Epidermal melanocyte (primary cell): ENCODE measurements around the gene MEGF8.

Source experiments
- DNase-seq: peaks from one replicate; pipeline ENCODE4 v3.0.0; 2011; ENCODE audit warnings: low spot score; ENCODE audit not compliant: insufficient read length

The MEGF8 gene

DNA sequence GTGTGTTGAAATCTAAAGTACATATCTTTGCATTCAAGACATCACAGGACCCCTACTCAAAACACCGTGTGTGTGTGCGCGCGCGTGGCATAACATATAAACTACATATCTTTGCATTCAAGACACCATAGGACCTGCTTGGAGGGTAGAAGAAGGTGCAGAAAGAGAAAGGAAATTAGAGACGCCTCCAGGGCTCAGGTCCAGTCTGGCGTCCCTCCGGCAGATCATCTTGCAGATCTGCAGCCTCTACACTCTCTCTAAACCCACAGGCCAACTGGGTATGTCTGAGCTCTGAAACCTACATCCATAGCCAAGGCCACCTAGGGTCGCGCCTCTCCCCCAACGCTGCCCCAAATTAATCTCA is 22.4 kb upstream of the MEGF8 start:
- no peak for DNase-seq

GRCh38 chr19:42303876-42304275 is 21.6 kb upstream of the MEGF8 start:
- DNase-seq: no peak

GRCh38 chr19:42306646-42307045 is 18.8 kb upstream of the MEGF8 start:
- no peak for DNase-seq

DNA sequence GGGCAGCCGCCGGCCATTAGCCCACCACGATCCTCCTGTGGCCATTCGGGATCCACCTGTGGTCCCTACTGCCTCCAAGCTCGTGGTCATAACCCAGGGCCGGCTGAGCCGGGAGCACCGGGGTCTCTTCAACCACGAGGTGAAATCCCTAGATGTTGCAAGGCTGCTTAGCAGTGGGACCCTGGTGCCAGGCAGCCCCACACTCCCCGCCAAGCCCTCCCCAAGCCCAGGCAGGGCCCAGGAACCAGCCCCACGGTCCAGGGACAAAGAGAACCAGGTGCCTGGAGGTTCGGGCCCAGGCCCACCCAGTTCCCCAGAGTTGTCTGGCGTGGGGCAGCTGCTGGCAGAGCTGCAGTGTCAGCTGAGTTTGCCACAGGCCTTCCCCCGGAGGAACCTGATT is 15.7 kb upstream of the MEGF8 start:
- DNase-seq: no peak

DNA sequence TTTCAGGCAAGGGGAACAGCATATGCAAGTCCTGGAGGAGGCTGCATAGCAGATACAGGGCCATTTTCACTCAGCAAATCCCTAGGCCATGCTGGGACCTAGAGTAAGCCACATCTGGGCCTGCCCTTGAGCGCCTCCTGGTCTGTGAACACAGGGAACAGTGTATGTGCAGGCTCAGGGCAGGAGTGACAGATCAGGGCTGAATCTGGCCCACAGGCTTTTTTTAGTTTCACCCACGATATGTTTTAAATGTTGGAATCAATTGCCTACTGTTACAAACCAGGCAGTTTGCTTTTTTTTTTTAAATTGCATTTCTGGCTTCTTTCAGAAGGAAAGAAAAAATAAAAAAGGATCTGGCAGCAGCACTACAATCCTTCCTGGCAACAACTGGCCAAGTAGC is 13.8 kb upstream of the MEGF8 start:
- DNase-seq: peak; percentile 96

- no peak for DNase-seq
Observed at GRCh38 chr19:42312370-42312769, 13.1 kb upstream of the MEGF8 start.

DNA sequence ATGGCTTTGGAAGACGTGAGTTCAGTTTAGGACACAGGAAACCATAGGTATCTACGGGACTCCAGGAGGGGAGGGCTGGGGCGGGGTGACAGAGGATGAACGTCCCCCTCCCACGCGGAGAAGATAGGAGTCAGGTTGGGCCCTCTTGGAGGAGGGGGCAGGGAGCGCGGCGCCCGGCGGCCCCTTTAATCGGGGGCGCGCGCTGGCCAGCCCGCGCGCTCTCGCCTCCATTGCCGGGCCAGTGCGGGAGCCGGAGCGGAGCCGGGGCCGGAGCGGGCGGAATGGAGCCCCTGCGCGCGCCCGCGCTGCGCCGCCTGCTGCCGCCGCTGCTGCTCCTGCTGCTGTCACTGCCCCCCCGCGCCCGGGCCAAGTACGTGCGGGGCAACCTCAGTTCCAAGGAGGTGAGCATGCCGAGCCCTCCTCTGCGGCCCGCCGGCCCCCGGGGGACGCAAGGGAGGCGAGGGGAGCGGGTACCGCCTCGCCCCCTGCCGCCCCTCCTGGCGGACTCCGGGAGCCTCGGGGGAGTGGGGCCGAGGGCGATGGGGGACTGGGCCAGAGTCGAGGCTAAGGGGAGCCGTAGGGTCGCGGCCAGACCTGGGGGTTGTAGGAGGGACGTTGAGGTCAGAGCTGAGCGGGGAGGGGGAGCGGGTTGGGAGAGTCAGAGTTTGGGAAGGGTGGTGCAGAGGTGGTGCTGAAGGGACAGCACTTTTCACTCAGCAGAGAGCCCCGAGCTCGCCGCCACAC is 12.2 kb upstream of the MEGF8 start, which contains the start of gene TMEM145:
TSS of gene TMEM145 (plus strand) at position 214 of the 744 bp plus-strand sequence. CDS start at position 282, 68 bp downstream.
- peak; percentile 74 for DNase-seq

- DNase-seq: no peak
Observed at GRCh38 chr19:42313840-42314755, 11.3 kb upstream of the MEGF8 start.

GRCh38 chr19:42315024-42315423 is 10.4 kb upstream of the MEGF8 start:
- DNase-seq: no peak

DNA sequence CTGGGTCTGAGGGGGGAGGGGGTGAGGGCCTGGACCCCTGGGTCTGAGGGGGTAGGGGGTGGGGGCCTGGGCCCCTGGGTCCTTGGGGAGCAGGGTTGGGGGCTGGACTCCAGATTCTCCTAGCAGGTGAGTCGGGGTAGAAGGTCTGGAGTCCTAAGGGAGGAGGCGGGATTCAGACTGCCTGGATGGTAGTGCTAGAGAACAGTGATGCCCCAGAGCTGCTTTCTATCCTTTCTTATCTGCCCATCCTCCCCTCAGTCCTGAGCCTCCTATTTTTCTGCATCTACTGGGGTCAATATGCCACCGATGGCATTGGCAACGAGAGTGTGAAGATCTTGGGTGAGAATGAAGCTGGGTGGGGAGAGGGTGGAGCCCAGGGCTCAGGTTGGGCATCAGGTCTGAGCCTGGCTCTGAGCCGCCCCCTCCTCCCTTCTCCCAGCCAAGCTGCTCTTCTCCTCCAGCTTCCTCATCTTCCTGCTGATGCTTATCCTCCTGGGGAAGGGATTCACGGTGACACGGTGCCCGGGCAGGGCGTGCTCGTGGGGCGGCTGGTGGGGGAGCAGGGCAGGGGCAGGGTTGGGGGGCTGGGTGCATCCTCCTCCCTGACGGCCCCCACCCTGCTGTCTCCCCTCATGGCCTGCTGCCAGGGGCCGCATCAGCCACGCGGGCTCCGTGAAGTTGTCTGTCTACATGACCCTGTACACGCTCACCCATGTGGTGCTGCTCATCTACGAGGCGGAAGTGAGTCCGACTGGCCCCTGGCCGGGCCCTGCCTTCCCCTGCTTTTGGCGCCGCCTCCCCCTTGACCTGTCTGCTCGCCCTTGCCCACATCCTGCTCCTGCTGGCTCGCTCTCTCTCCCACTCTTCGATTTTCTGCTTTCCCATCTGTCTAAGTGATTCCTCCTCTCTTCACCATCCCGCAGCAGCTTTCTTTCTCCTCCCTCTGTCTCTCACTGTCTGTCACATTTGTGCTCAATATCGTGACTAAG is 8.9 kb upstream of the MEGF8 start:
- no peak for DNase-seq

DNA sequence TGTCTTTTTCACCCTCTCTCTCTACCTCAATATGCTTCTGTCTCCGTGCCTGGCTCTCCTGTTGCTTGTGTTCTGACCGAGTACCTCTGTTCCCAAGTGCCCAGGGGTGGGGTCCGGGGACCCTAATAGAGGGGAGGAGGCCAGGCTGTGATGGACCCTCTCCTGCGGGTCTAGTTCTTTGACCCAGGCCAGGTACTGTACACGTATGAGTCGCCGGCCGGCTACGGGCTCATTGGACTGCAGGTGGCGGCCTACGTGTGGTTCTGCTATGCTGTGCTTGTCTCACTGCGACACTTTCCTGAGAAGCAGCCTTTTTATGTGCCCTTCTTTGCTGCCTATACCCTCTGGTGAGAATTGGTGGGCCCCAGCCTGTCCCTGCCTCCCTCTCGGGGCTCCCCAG is 7.9 kb upstream of the MEGF8 start:
- no peak for DNase-seq

GRCh38 chr19:42322305-42322704 is 3.1 kb upstream of the MEGF8 start:
- no peak for DNase-seq

GRCh38 chr19:42323473-42323851 is 2.0 kb upstream of the MEGF8 start:
- DNase-seq: no peak

DNA sequence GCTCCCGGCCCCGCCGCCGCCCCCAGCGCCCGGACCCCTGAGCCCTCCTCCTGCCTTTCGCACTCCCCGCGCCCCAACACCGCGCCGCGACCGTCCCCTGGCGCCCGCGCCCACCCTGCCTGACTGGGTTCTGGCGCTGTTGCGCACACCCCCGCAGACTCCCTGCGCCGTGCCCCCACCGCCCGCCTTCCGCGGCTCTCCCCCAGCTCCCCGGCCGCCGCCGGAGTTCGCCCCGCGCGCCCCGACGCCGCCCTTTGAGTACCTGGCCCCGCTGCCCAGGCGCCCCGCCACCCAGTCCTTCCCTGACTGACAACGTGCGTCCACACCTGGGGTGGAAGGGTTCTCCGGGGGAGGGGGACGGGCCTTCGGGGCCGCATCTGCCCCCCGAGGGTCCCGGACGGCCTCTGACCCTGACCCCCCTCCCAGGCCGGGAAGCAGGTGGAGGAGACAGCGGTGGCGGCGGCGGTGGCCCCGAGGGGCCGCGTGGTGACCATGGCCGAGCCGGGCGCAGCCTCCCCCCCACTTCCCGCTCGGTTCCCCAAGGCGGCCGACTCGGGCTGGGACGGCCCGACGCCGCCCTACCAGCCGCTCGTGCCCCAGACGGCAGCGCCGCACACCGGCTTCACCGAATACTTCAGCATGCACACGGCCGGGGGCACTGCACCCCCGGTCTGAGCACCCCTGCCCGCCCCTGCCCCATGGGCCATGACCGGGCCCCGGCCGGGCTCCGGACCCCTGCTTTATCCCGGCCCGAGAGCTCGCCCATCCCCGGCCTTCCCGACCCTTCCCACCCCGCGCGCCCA is 1.4 kb upstream of the MEGF8 start:
- DNase-seq: no peak

- no peak for DNase-seq
Observed at GRCh38 chr19:42324655-42325307, 654 bp upstream of the MEGF8 start.

- DNase-seq: peak; percentile 15
Observed at GRCh38 chr19:42325896-42326771, 699 bp downstream of the MEGF8 start.

DNA sequence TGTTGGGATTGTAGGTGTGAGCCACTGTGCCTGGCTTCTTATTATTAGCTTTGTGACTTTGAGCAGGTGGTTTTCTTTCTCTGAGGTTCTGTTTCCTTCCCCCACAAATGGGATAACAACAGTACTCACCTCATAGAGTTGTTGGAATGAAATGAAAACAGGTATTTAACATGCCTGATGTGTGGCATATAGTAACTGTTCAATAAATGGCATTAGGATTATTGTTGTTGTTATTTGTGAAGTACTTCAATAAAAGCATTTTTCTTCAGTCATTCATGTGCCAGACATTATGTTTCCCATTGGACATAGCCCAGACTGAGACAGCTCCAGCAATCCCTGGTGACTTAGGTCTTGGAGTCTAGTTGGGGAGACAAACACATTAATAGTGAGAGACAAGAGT is 1.5 kb downstream of the MEGF8 start:
- no peak for DNase-seq

DNA sequence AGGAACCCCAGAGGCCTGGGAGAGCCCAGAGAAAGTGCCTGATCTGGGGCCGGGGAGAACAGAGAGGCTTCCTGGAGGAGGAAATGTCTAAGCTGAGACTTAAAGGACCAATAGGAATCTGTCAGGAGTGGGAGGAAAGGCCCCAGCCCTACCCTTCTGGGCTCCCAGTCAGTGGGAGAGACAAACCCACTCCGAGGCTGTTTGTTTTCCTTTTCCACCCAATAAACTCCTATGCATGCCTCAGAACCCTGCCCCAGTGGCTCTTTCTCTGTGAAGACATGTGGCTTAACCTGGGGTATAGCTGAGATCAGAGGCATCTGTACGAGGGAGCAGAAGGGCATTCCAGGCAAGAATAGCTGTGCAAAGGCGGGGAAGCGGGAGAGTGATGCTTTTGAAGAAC is 1.9 kb downstream of the MEGF8 start:
- no peak for DNase-seq

GRCh38 chr19:42328106-42328505 is 2.7 kb downstream of the MEGF8 start:
- no peak for DNase-seq
